Transverse colon (tissue), 4 donors: ENCODE measurements around the gene PGLYRP2. TPM values are rescaled to one million over a fixed set of nuclear protein-coding genes. Genes with fewer than 3 reads are reported as not detected.

Experiments used
- DNase-seq: peaks from one replicate; pipeline ENCODE4 v3.0.0-alpha.2; 2019
- H3K27ac ChIP-seq, 4 donors: fragments of 200-600 bp; sonication (generic); 2 replicates each; pipeline ENCODE4 v1.5.1; 2016 to 2018; ENCODE audit warnings: inconsistent platforms in 4 of 4
- H3K27me3 ChIP-seq: fragments of 200-600 bp; sonication (generic); 2 replicates; pipeline ENCODE4 v1.5.1; 2017; ENCODE audit warnings: inconsistent platforms
- H3K36me3 ChIP-seq, 4 donors: fragments of 200-600 bp; sonication (generic); 2 replicates each; pipeline ENCODE4 v1.5.1; 2017 to 2019; ENCODE audit warnings: inconsistent platforms in 4 of 4
- H3K4me1 ChIP-seq, 4 donors: fragments of 200-600 bp; sonication (generic); 2 replicates each; pipeline ENCODE4 v1.5.1; 2017 to 2020; ENCODE audit warnings: inconsistent platforms in 4 of 4
- H3K4me3 ChIP-seq, 4 donors: fragments of 200-600 bp; sonication (generic); 1 replicate in 1 of 4; 2 replicates in 3 of 4; pipeline versions ENCODE4 v1.5.1 to v1.6.1; 2017 to 2019; ENCODE audit warnings: inconsistent platforms in 4 of 4
- H3K9me3 ChIP-seq, 2 donors: fragments of 200-600 bp; sonication (generic); 2 replicates each; pipeline ENCODE4 v1.5.1; 2017 to 2019; ENCODE audit warnings: inconsistent platforms in 2 of 2
- CTCF ChIP-seq, 5 experiments: fragments of 200-600 bp in 3 of 5; fragments of 450-650 bp in 2 of 5; sonication (generic) in 3 of 5; IDR thresholded peaks; 1 replicate in 2 of 5; 2 replicates in 3 of 5; pipeline ENCODE4 v1.5.1; 2016 to 2017; ENCODE audit warnings: antibody characterized with exemption in 5 of 5, inconsistent platforms in 3 of 5, mild to moderate bottlenecking in 2 of 5, moderate library complexity in 1 of 5
- EP300 ChIP-seq: sonication (generic); formaldehyde crosslinking; IDR thresholded peaks from one replicate; pipeline ENCODE4 v1.6.1; 2017; ENCODE audit warnings: antibody characterized with exemption, low read depth
- POLR2A ChIP-seq: fragments of 450-650 bp; IDR thresholded peaks from one replicate; pipeline ENCODE4 v1.6.1; 2016; ENCODE audit warnings: antibody characterized with exemption, mild to moderate bottlenecking, moderate library complexity
- POLR2AphosphoS5 ChIP-seq, 3 donors: sonication (generic); formaldehyde crosslinking; IDR thresholded peaks; one replicate each; pipeline ENCODE4 v1.6.1; 2016; ENCODE audit warnings: antibody characterized with exemption in 3 of 3
- WGBS, 2 donors: methylation state at CpG; one replicate each; pipeline ENCODE4 v1.1.5; 2018; ENCODE audit warnings: low coverage in 1 of 2; 5-methylcytosine and 5-hydroxymethylcytosine counted together
- in situ Hi-C, 4 donors: fragments of 200-750 bp; cut with MboI; loops; one replicate each; pipeline versions ENCODE4 v1.15.0 to v1.15.1; 2017; ENCODE audit warnings: low sequenced_read_pairs in 3 of 4, low pct_ligation_motif_present in 1 of 4, low pct_unique_long_range_greater_than_20kb in 1 of 4
- intact Hi-C: fragments of 100-400 bp; cut with DNase I; formaldehyde crosslinking; loops from one replicate; pipeline ENCODE4 v1.15.1; 2023; ENCODE audit warnings: low total_unique reads
- total RNA-seq, 4 donors: library from RNA; depleted of rRNA; stranded (reverse); fragments of >200 nt; gene quantifications; one replicate each; pipeline ENCODE4 v1.1.0, GENCODE V29; 2016

Gene PGLYRP2
- total RNA-seq, 4 donors from 2014 or later = not detected

GRCh38 chr19:15469513-15470297 lies 9.6 kb downstream of the PGLYRP2 start:
- intact Hi-C loops = loop anchor here (10.0 kb wide), 1 partner anchor 665 kb away; no protein-coding TSS in a partner anchor
- H3K4me3 ChIP-seq = peak overlapping the region in 3 of 4 donors; percentile 5 to 35 (median 24)
- H3K9me3 ChIP-seq = no peaks in the 10 kb centered on the region
- H3K36me3 ChIP-seq = no peaks in the 10 kb centered on the region
- in situ Hi-C loops = no loop called here
- no peak overlapping the region for H3K27ac ChIP-seq
- peaks cover 0 to 21% (median 9%) of the 10 kb centered on the region in 4 donors for H3K4me1 ChIP-seq
- TF ChIP-seq POLR2AphosphoS5 (IDR thresholded peaks at IDR 0.05) = no peak
- TF ChIP-seq EP300 = no peak
- no peak for TF ChIP-seq POLR2A
- no peak for TF ChIP-seq CTCF (IDR thresholded peaks at IDR 0.05)
- H3K27me3 ChIP-seq = peaks cover 55% of the 10 kb centered on the region
- WGBS, 2 donors = 2 to 13% methylated on average over 9 to 40 of the region's 65 CpGs
- peak; percentile 24 for DNase-seq

- Histone ChIP-seq H3K9me3 (no peaks in the 10 kb centered on the region), H3K4me1 (peaks cover 0 to 21% (median 9%) of the 10 kb centered on the region in 4 donors), H3K27me3 (peaks cover 63% of the 10 kb centered on the region), H3K4me3 (peak overlapping the region in 1 of 4 donors; percentile 35), H3K36me3 (no peaks in the 10 kb centered on the region), H3K27ac (no peak overlapping the region)
- no peak for TF ChIP-seq POLR2AphosphoS5 (IDR thresholded peaks at IDR 0.05)
- no peak for TF ChIP-seq POLR2A
- no peak for TF ChIP-seq CTCF (IDR thresholded peaks at IDR 0.05)
- no peak for TF ChIP-seq EP300
- 58 to 83% methylated on average over 4 to 12 of the region's 12 CpGs for WGBS, 2 donors
- intact Hi-C loops = no loop called here
- in situ Hi-C loops = no loop called here
- no peak for DNase-seq
Observed at GRCh38 chr19:15468675-15469512, 10.4 kb downstream of the PGLYRP2 start.

- 63 to 73% methylated on average over 4 to 6 of the region's 6 CpGs for WGBS, 2 donors
- H3K27me3 ChIP-seq = peaks cover 64% of the 10 kb centered on the region
- peak overlapping the region in 1 of 4 donors; percentile 30 for H3K27ac ChIP-seq
- intact Hi-C loops (no loop called here), in situ Hi-C loops (no loop called here)
- H3K4me1 ChIP-seq = peaks cover 0 to 21% (median 9%) of the 10 kb centered on the region in 4 donors
- DNase-seq = no peak
- no peak overlapping the region for H3K4me3 ChIP-seq
- H3K36me3 ChIP-seq = no peaks in the 10 kb centered on the region
- no peak for TF ChIP-seq CTCF (IDR thresholded peaks at IDR 0.05)
- TF ChIP-seq POLR2A = no peak
- no peak for TF ChIP-seq EP300
- no peak for TF ChIP-seq POLR2AphosphoS5 (IDR thresholded peaks at IDR 0.05)
- H3K9me3 ChIP-seq = no peaks in the 10 kb centered on the region
Observed at GRCh38 chr19:15467734-15468214, 11.5 kb downstream of the PGLYRP2 start.
